GM12878 (cell line): ENCODE results near the gene CAPN8.

Experiments used
- CBX3 ChIP-seq: fragments of 200-600 bp; sonication (generic); IDR thresholded peaks from 2 replicates; pipeline ENCODE4 v1.6.1; 2016; ENCODE audit warnings: low read depth, borderline replicate concordance
- EZH2 ChIP-seq: IDR thresholded peaks from 2 replicates; pipeline ENCODE4 v1.6.1; 2012; ENCODE audit warnings: low read depth, mild to moderate bottlenecking, control low read depth, inconsistent platforms, low read length, borderline replicate concordance; ENCODE audit not compliant: control insufficient read depth
- JUNB ChIP-seq: IDR thresholded peaks from 2 replicates; pipeline ENCODE4 v1.6.1; 2016; ENCODE audit warnings: antibody characterized with exemption, mild to moderate bottlenecking
- MEF2B ChIP-seq: fragments of 450-650 bp; IDR thresholded peaks from 2 replicates; pipeline ENCODE4 v1.6.1; 2018; ENCODE audit warnings: mild to moderate bottlenecking, moderate library complexity; ENCODE audit not compliant: partially characterized antibody, poor library complexity, severe bottlenecking
- MYC ChIP-seq: IDR thresholded peaks from 2 replicates; pipeline ENCODE4 v1.6.1; 2011; ENCODE audit warnings: mild to moderate bottlenecking, low read length, moderate library complexity, inconsistent platforms; ENCODE audit not compliant: insufficient read depth, insufficient replicate concordance, insufficient read length, severe bottlenecking
- PML ChIP-seq: IDR thresholded peaks from 2 replicates; pipeline ENCODE4 v1.6.1; 2012; ENCODE audit warnings: low read length, inconsistent platforms
- POLR2AphosphoS5 ChIP-seq: IDR thresholded peaks from 2 replicates; pipeline ENCODE4 v1.6.1; 2011; ENCODE audit warnings: mild to moderate bottlenecking, low read length, inconsistent platforms
- RFX5 ChIP-seq: IDR thresholded peaks from 2 replicates; pipeline ENCODE4 v1.6.1; 2011; ENCODE audit warnings: low read depth, low read length, improper control_type of control experiment
- SMC3 ChIP-seq: IDR thresholded peaks from 2 replicates; pipeline ENCODE4 v1.6.1; 2011; ENCODE audit warnings: low read length, improper control_type of control experiment, borderline replicate concordance
- SP1 ChIP-seq: IDR thresholded peaks from one replicate; pipeline ENCODE4 v1.6.1; 2011; ENCODE audit warnings: low read depth, low read length
- ZBTB33 ChIP-seq: fragments of 450-650 bp; IDR thresholded peaks from 2 replicates; pipeline ENCODE4 v1.6.1; 2017; ENCODE audit warnings: mild to moderate bottlenecking
- TF ChIP-seq, protein P1 (sequence below), 3 experiments: IDR thresholded peaks in 2 of 3; conservative IDR thresholded peaks in 1 of 3; 2 replicates each; pipeline ENCODE4 v1.5.1; 2011; ENCODE audit warnings: low read depth in 3 of 3, low read length in 3 of 3, mild to moderate bottlenecking in 3 of 3, control low read depth in 2 of 3, moderate library complexity in 2 of 3, inconsistent platforms in 1 of 3, mixed read lengths in 1 of 3; ENCODE audit not compliant: control insufficient read depth in 2 of 3, insufficient read depth in 1 of 3; ENCODE audit errors: extremely low read depth in 1 of 3
- TF ChIP-seq, protein P2 (sequence below): IDR thresholded peaks from 2 replicates; pipeline ENCODE4 v1.6.1; 2011; ENCODE audit warnings: low read depth, low read length, improper control_type of control experiment, borderline replicate concordance

GRCh38 chr1:223664106-223664505 is 1.4 kb downstream of the CAPN8 start:
- TF ChIP-seq SMC3, result no peak
- TF ChIP-seq, protein P1, sequence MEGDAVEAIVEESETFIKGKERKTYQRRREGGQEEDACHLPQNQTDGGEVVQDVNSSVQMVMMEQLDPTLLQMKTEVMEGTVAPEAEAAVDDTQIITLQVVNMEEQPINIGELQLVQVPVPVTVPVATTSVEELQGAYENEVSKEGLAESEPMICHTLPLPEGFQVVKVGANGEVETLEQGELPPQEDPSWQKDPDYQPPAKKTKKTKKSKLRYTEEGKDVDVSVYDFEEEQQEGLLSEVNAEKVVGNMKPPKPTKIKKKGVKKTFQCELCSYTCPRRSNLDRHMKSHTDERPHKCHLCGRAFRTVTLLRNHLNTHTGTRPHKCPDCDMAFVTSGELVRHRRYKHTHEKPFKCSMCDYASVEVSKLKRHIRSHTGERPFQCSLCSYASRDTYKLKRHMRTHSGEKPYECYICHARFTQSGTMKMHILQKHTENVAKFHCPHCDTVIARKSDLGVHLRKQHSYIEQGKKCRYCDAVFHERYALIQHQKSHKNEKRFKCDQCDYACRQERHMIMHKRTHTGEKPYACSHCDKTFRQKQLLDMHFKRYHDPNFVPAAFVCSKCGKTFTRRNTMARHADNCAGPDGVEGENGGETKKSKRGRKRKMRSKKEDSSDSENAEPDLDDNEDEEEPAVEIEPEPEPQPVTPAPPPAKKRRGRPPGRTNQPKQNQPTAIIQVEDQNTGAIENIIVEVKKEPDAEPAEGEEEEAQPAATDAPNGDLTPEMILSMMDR (IDR thresholded peaks at IDR 0.05 in 2 of 3, conservative IDR thresholded peaks at IDR 0.05 in 1 of 3; ENCODE audit: control insufficient read depth in 2 of 3, extremely low read depth in 1 of 3, insufficient read depth in 1 of 3, low read depth in 3 of 3, low read length in 3 of 3), result no peak
- TF ChIP-seq MEF2B, result no peak
- TF ChIP-seq ZBTB33, result no peak
- no peak for TF ChIP-seq CBX3
- no peak for TF ChIP-seq EZH2
- no peak for TF ChIP-seq PML
- no peak for TF ChIP-seq SP1
- TF ChIP-seq POLR2AphosphoS5, result no peak
- TF ChIP-seq MYC, result no peak
- TF ChIP-seq, protein P2, sequence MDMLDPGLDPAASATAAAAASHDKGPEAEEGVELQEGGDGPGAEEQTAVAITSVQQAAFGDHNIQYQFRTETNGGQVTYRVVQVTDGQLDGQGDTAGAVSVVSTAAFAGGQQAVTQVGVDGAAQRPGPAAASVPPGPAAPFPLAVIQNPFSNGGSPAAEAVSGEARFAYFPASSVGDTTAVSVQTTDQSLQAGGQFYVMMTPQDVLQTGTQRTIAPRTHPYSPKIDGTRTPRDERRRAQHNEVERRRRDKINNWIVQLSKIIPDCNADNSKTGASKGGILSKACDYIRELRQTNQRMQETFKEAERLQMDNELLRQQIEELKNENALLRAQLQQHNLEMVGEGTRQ, result no peak
- TF ChIP-seq RFX5, result no peak
- TF ChIP-seq JUNB, result no peak
